ENCODE data around the gene PTPRC.
A peak's percentile ranks its signal among the peaks of the same experiment; 100 is the strongest.

The PTPRC gene

DNA sequence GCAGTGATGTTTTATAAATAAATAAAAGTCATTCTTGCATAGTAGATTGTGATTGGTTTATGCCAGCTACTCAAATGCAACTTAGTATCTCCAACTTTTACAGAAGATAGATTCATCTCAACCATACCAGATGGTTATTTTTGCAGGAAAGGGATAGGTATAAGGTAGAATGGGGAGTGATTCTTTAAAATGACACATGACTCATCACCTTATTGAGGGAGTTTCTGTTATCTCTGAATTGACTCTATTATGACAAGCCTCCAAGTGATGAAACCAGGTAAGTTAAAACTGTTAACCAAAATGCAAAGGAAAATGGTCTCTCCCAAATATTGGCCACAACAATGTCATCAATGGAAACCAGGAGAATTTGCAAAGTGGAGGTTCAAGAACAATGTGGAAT, 54.5 kb downstream of the PTPRC start:
- no peak overlapping the region for H3K4me3 ChIP-seq (ENCODE audit: low read length)
- TF ChIP-seq CTCF (IDR thresholded peaks at IDR 0.05; ENCODE audit: insufficient read depth, low read depth, low read length, missing control alignments), result no peak
- peak; percentile 10 for DNase-seq (ENCODE audit: low read depth)

DNA sequence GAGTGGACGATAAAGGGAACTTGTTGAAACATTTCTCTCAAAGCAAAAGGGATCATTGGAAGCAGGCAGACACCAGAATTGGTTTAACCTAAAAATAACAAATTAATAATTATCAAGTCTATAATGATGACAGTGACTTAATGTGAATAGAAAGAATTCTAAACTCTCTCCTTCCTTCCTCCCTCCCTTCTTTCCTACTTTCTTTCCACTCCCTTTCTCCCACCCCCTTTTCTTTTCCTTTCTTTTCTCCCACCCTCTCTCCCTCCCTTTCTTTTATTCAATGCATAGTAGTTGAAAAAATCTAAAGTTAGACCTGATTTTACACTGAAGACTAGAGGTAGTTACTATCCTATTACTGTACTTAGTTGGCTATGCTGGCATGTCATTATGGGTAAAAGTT, 55.7 kb downstream of the PTPRC start:
- DNase-seq (ENCODE audit: low read depth), result no peak
- TF ChIP-seq CTCF (IDR thresholded peaks at IDR 0.05; ENCODE audit: insufficient read depth, low read depth, low read length, missing control alignments), result no peak
- H3K4me3 ChIP-seq (ENCODE audit: low read length), result no peak overlapping the region

DNA sequence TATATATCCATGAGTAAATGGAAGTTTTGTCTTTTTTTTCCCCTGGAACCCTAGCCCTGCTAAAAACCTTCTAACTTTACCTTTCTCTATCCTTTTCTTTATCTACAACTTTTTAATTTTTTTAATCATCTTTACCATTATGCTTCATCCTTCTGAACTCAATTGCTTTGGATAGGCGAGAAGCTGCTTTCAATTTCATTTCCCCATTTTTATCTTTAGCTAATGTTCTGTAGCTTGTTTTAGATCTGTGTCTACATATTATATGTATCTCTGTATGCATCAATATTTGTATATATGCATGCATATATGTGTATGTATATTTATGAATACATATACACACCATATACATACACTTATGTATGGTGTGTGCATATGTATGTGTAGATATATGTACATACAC, 57.4 kb downstream of the PTPRC start:
- TF ChIP-seq CTCF (IDR thresholded peaks at IDR 0.05; ENCODE audit: insufficient read depth, low read depth, low read length, missing control alignments), result no peak
- H3K4me3 ChIP-seq (ENCODE audit: low read length), result no peak overlapping the region
- DNase-seq (ENCODE audit: low read depth), result no peak

DNA sequence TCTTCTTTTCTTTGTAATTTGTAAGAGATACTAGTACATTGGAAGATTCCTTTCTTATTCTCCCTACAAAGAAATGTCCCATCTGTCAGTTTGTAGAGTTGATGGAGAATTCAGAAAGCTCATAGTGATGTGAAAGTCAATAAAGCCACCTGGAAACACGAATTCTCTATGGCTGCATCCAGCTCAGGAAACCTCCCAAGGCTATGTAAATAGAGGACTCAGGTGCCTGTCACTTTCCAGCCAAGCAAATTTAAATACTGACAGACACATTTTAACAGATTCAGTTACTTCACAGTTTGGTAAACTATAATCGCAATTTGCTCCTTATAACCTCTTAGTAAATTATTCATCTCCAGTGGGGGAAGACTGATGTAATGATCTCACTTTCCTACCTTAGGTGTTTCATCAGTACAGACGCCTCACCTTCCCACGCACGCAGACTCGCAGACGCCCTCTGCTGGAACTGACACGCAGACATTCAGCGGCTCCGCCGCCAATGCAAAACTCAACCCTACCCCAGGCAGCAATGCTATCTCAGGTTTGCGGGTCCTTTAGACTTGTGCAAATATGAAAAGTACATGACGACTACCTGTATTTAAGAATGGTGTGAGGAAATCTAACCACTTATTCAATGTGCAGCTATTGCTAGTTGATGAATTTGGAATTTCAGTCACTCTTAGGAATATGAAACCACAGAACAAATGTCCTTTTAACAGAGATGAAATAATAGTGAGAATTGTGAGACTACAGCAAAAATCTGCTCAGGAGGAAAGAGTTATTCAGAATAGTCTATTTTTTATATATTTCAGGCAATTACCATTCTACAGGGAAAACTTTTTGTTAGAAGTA, 60.6 kb downstream of the PTPRC start:
- peak; percentile 97 for TF ChIP-seq CTCF (IDR thresholded peaks at IDR 0.05; ENCODE audit: insufficient read depth, low read depth, low read length, missing control alignments)
- H3K4me3 ChIP-seq (ENCODE audit: low read length), result no peak overlapping the region
- DNase-seq (ENCODE audit: low read depth), result peak; percentile 86

GRCh38 chr1:198700016-198700392, 61.2 kb downstream of the PTPRC start:
- no peak for TF ChIP-seq CTCF (IDR thresholded peaks at IDR 0.05; ENCODE audit: insufficient read depth, low read depth, low read length, missing control alignments)
- H3K4me3 ChIP-seq (ENCODE audit: low read length), result no peak overlapping the region

DNA sequence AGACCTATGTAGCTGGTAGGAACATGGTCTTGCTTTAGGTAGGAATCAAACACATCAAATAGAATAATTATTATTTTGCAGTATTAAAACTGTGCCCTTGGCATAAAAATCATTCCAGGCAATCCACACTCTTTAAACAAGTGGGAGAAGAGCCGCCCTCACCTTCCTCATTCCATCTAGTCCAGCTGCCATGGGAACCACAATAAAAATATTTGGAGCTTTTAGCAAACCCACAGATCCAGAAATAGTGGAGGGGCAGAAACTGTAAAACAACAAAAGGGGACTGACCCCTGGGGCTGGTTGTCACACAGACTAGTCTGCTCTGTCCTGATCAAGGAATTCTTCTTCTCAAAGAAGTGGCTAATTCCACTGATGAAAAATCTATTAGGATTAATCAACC, 61.6 kb downstream of the PTPRC start:
- H3K4me3 ChIP-seq (ENCODE audit: low read length), result no peak overlapping the region
- TF ChIP-seq CTCF (IDR thresholded peaks at IDR 0.05; ENCODE audit: insufficient read depth, low read depth, low read length, missing control alignments), result no peak
- DNase-seq (ENCODE audit: low read depth), result no peak

More at GRCh38 chr1:198700016-198700392, 61.2 kb downstream of the PTPRC start:
- DNase-seq (ENCODE audit: low read depth), result no peak

DNA sequence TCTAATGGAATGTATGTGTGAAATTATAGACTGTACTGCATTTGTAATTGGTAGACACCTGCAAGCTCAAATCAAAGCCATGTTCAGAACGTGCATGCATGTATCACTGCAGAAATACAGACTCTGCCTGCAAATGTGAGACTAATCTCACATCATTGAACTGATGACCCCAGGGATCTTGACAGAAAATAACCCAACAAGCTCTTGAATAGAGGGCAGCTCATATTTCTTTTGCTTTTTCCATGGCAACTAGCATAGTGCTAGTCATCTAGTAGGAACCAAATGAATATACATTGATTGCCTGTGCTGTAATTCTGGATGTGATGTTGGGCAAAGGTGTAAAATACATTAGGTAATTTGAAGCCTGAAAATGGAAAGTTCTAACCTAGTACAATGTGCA, 62.4 kb downstream of the PTPRC start:
- H3K4me3 ChIP-seq (ENCODE audit: low read length), result no peak overlapping the region
- no peak for DNase-seq (ENCODE audit: low read depth)
- TF ChIP-seq CTCF (IDR thresholded peaks at IDR 0.05; ENCODE audit: insufficient read depth, low read depth, low read length, missing control alignments), result no peak

Data from epithelial cell of esophagus (primary cell).